Smooth muscle cell (in vitro differentiated cells): Measurements from ENCODE around the gene MT1E. TPM values are rescaled to one million over a fixed set of nuclear protein-coding genes. Genes with fewer than 3 reads are reported as not detected.

ENCODE experiments used
- DNase-seq: peaks from one replicate; lab custom pipeline; 2025; ENCODE audit not compliant: unreplicated experiment; lab: John Stamatoyannopoulos, UW
- H2AFZ ChIP-seq: fragments of 200-600 bp; sonication (generic); 2 replicates; pipeline ENCODE4 v1.6.0; 2016; ENCODE audit warnings: antibody characterized with exemption, low read depth, mild to moderate bottlenecking
- H3F3A ChIP-seq: fragments of 200-600 bp; sonication (generic); 2 replicates; pipeline ENCODE4 v1.6.0; 2017; ENCODE audit warnings: antibody characterized with exemption, low read depth
- H3K27ac ChIP-seq: fragments of 200-600 bp; sonication (generic); 2 replicates; pipeline ENCODE4 v1.5.1; 2016; ENCODE audit warnings: low read depth, mild to moderate bottlenecking
- H3K27me3 ChIP-seq: fragments of 200-600 bp; sonication (generic); 2 replicates; pipeline ENCODE4 v1.6.1; 2016; ENCODE audit warnings: low read depth, mild to moderate bottlenecking
- H3K36me3 ChIP-seq: fragments of 200-600 bp; sonication (generic); 2 replicates; pipeline ENCODE4 v1.5.1; 2016; ENCODE audit warnings: low read depth
- H3K4me1 ChIP-seq: fragments of 200-600 bp; sonication (generic); 2 replicates; pipeline ENCODE4 v1.5.1; 2016; ENCODE audit warnings: low read depth
- H3K4me2 ChIP-seq: fragments of 200-600 bp; sonication (generic); 2 replicates; pipeline ENCODE4 v1.6.0; 2016; ENCODE audit warnings: mild to moderate bottlenecking
- H3K4me3 ChIP-seq: fragments of 200-600 bp; sonication (generic); 2 replicates; pipeline ENCODE4 v1.5.1; 2016; ENCODE audit warnings: mild to moderate bottlenecking
- H3K79me2 ChIP-seq: fragments of 200-600 bp; sonication (generic); 2 replicates; pipeline ENCODE4 v1.6.0; 2016; ENCODE audit warnings: low read depth, mild to moderate bottlenecking
- H3K9ac ChIP-seq: fragments of 200-600 bp; sonication (generic); 2 replicates; pipeline ENCODE4 v1.6.0; 2016; ENCODE audit warnings: low read depth
- H3K9me3 ChIP-seq: fragments of 200-600 bp; sonication (generic); replicated peaks from 2 replicates; pipeline ENCODE4 v1.5.1; 2016; ENCODE audit warnings: low read depth
- H4K20me1 ChIP-seq: fragments of 200-600 bp; sonication (generic); 2 replicates; pipeline ENCODE4 v1.6.0; 2016; ENCODE audit warnings: low read depth
- CTCF ChIP-seq: fragments of 200-600 bp; sonication (generic); IDR thresholded peaks from 2 replicates; pipeline ENCODE4 v1.5.1; 2017; ENCODE audit warnings: borderline replicate concordance, mild to moderate bottlenecking, antibody characterized with exemption; ENCODE audit not compliant: insufficient read depth, poor library complexity, severe bottlenecking
- WGBS: methylation state at CpG from one replicate; pipeline ENCODE4 v1.1.7; 2016; ENCODE audit warnings: low lambda C conversion rate; 5-methylcytosine and 5-hydroxymethylcytosine counted together
- polyA plus RNA-seq: library from polyadenylated mRNA; unstranded; fragments of >200 nt; fragmentation: Nextera tagmentation; extraction: Ambion mirVana; gene quantifications from 2 replicates; pipeline ENCODE4 v1.2.1, GENCODE V29; 2016
- total RNA-seq: library from RNA; depleted of rRNA; stranded (reverse); fragments of >200 nt; gene quantifications from 2 replicates; pipeline ENCODE4 v1.2.3, GENCODE V29; 2014

The MT1E gene
- total and polyA plus RNA-seq, 2 experiments from 2014 or later: 2.0 to 10.3 TPM

- Histone ChIP-seq H3K9me3 (no peaks in the 10 kb centered on the region), H4K20me1 (no peaks in the 10 kb centered on the region), H3F3A (no peaks in the 10 kb centered on the region), H3K4me2 (no peak overlapping the region), H2AFZ (no peak overlapping the region), H3K4me1 (no peaks in the 10 kb centered on the region), H3K27ac (no peak overlapping the region), H3K4me3 (no peak overlapping the region), H3K36me3 (no peaks in the 10 kb centered on the region), H3K27me3 (peaks cover 91% of the 10 kb centered on the region), H3K79me2 (no peaks in the 10 kb centered on the region), H3K9ac (no peak overlapping the region)
- 75% methylated on average over 3 of the region's 3 CpGs for WGBS
- TF ChIP-seq CTCF: no peak
- no peak for DNase-seq
Observed at GRCh38 chr16:56649820-56650219, 24.2 kb downstream of the MT1E start.

GRCh38 chr16:56651586-56651985 is 26.0 kb downstream of the MT1E start, which contains the start of gene MT1B:
Gene MT1B, plus strand, starts transcription at chr16:56651886. Its CDS starts 68 bp downstream, at chr16:56651954.
- 81% methylated on average over 7 of the region's 7 CpGs for WGBS
- Histone ChIP-seq H3K4me3 (no peak within 1 kb of the TSS), H3K4me2 (no peak within 1 kb of the TSS), H3K27me3 (peaks cover 73% of the 10 kb centered on the region), H3K27ac (no peak within 1 kb of the TSS), H3K9ac (no peak within 1 kb of the TSS), H3K4me1 (no peaks in the 10 kb centered on the region), H2AFZ (no peak within 1 kb of the TSS), H3K36me3 (no peaks in the 10 kb centered on the region), H3K79me2 (no peaks in the 10 kb centered on the region), H4K20me1 (no peaks in the 10 kb centered on the region), H3F3A (no peaks in the 10 kb centered on the region), H3K9me3 (no peaks in the 10 kb centered on the region)
- no peak for TF ChIP-seq CTCF
- DNase-seq: no peak

GRCh38 chr16:56652600-56652999 is 27.0 kb downstream of the MT1E start:
- TF ChIP-seq CTCF: no peak
- Histone ChIP-seq H3K4me3 (no peak overlapping the region), H2AFZ (no peak overlapping the region), H3F3A (no peaks in the 10 kb centered on the region), H3K4me1 (peaks cover 6% of the 10 kb centered on the region), H3K27ac (no peak overlapping the region), H3K79me2 (no peaks in the 10 kb centered on the region), H3K27me3 (peaks cover 71% of the 10 kb centered on the region), H3K9me3 (no peaks in the 10 kb centered on the region), H4K20me1 (no peaks in the 10 kb centered on the region), H3K36me3 (no peaks in the 10 kb centered on the region), H3K9ac (no peak overlapping the region), H3K4me2 (no peak overlapping the region)
- WGBS: 88% methylated on average over 1 of the region's 1 CpG
- DNase-seq: no peak

GRCh38 chr16:56653218-56653617 is 27.6 kb downstream of the MT1E start:
- no peak for DNase-seq
- Histone ChIP-seq H3K4me3 (no peak overlapping the region), H3K27me3 (peaks cover 71% of the 10 kb centered on the region), H3F3A (no peaks in the 10 kb centered on the region), H3K4me2 (no peak overlapping the region), H3K36me3 (no peaks in the 10 kb centered on the region), H4K20me1 (no peaks in the 10 kb centered on the region), H3K79me2 (no peaks in the 10 kb centered on the region), H2AFZ (no peak overlapping the region), H3K27ac (no peak overlapping the region), H3K4me1 (peaks cover 12% of the 10 kb centered on the region), H3K9ac (no peak overlapping the region), H3K9me3 (no peaks in the 10 kb centered on the region)
- 94% methylated on average over 7 of the region's 7 CpGs for WGBS
- TF ChIP-seq CTCF: no peak
